HepG2 (cell line): ENCODE results near the gene COPS4.

ENCODE experiments used
- ATF1 ChIP-seq: IDR thresholded peaks from 2 replicates; pipeline ENCODE4 v1.6.1; 2016; ENCODE audit warnings: mild to moderate bottlenecking, control low read depth
- CBX2 ChIP-seq, 2 experiments: fragments of 200-600 bp in 1 of 2; sonication (generic); formaldehyde crosslinking in 1 of 2; IDR thresholded peaks; 2 replicates each; pipeline versions ENCODE4 v1.7.0 to v1.8.1; 2018 to 2022; ENCODE audit warnings: low read depth in 2 of 2, low read length in 1 of 2, mild to moderate bottlenecking in 1 of 2, missing genetic modification reagents in 1 of 2
- RBFOX2 ChIP-seq: fragments of 200-400 bp; formaldehyde crosslinking; IDR thresholded peaks from 2 replicates; pipeline ENCODE4 v1.6.1; 2017; ENCODE audit warnings: low read depth, mild to moderate bottlenecking, low read length
- TP53 ChIP-seq: sonication (generic); formaldehyde crosslinking; conservative IDR thresholded peaks from 2 replicates; pipeline ENCODE4 v1.4.0; 2020; ENCODE audit warnings: missing genetic modification reagents
- ZNF224 ChIP-seq: sonication (generic); formaldehyde crosslinking; IDR thresholded peaks from 2 replicates; pipeline ENCODE4 v1.5.0; 2020; ENCODE audit warnings: mild to moderate bottlenecking, missing genetic modification reagents
- ZNF510 ChIP-seq: sonication (generic); formaldehyde crosslinking; IDR thresholded peaks from 2 replicates; pipeline ENCODE4 v1.4.0; 2020; ENCODE audit warnings: low read depth, mild to moderate bottlenecking, missing genetic modification reagents
- ZNF558 ChIP-seq: sonication (generic); formaldehyde crosslinking; IDR thresholded peaks from 2 replicates; pipeline ENCODE4 v1.9.0; 2022; ENCODE audit warnings: mild to moderate bottlenecking, missing genetic modification reagents, borderline replicate concordance
- TF ChIP-seq, protein P1 (sequence below): sonication (generic); formaldehyde crosslinking; IDR thresholded peaks from 2 replicates; pipeline ENCODE4 v1.4.0; 2020; ENCODE audit warnings: missing genetic modification reagents
- TF ChIP-seq, protein P2 (sequence below): sonication (generic); formaldehyde crosslinking; IDR thresholded peaks from 2 replicates; pipeline ENCODE4 v1.5.0; 2020; ENCODE audit warnings: missing genetic modification reagents
- TF ChIP-seq, protein P3 (sequence below): sonication (generic); formaldehyde crosslinking; IDR thresholded peaks from 2 replicates; pipeline ENCODE4 v1.5.0; 2020; ENCODE audit warnings: mild to moderate bottlenecking, missing genetic modification reagents, moderate library complexity
- TF ChIP-seq, protein P4 (sequence below): sonication (generic); formaldehyde crosslinking; IDR thresholded peaks from 2 replicates; pipeline ENCODE4 v1.4.0; 2020; ENCODE audit warnings: mild to moderate bottlenecking, missing genetic modification reagents
- TF ChIP-seq, protein P5 (sequence below): sonication (generic); formaldehyde crosslinking; IDR thresholded peaks from 2 replicates; pipeline ENCODE4 v1.4.0; 2020; ENCODE audit warnings: missing genetic modification reagents, borderline replicate concordance

DNA sequence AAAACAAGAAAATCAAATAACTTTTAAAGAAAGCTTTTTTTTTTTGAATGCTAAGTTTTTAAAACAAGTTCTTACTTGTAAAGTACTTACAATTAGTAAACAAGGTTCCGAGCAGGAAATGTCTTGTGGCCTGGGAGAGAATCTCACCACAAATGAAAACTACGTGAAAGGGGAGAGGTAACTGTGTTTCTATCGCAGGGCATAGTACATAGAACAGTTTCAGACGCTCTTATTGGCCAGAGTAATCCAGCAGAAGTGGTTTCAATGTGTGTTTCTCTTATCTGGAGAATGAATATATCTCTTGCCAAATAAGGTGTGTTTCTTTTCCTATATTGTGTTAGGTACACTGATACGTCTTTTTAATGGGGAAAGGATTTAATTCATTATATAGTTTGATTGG, 79.6 kb downstream of the COPS4 start, which contains the start of gene PLAC8:
- TF ChIP-seq, protein P1, sequence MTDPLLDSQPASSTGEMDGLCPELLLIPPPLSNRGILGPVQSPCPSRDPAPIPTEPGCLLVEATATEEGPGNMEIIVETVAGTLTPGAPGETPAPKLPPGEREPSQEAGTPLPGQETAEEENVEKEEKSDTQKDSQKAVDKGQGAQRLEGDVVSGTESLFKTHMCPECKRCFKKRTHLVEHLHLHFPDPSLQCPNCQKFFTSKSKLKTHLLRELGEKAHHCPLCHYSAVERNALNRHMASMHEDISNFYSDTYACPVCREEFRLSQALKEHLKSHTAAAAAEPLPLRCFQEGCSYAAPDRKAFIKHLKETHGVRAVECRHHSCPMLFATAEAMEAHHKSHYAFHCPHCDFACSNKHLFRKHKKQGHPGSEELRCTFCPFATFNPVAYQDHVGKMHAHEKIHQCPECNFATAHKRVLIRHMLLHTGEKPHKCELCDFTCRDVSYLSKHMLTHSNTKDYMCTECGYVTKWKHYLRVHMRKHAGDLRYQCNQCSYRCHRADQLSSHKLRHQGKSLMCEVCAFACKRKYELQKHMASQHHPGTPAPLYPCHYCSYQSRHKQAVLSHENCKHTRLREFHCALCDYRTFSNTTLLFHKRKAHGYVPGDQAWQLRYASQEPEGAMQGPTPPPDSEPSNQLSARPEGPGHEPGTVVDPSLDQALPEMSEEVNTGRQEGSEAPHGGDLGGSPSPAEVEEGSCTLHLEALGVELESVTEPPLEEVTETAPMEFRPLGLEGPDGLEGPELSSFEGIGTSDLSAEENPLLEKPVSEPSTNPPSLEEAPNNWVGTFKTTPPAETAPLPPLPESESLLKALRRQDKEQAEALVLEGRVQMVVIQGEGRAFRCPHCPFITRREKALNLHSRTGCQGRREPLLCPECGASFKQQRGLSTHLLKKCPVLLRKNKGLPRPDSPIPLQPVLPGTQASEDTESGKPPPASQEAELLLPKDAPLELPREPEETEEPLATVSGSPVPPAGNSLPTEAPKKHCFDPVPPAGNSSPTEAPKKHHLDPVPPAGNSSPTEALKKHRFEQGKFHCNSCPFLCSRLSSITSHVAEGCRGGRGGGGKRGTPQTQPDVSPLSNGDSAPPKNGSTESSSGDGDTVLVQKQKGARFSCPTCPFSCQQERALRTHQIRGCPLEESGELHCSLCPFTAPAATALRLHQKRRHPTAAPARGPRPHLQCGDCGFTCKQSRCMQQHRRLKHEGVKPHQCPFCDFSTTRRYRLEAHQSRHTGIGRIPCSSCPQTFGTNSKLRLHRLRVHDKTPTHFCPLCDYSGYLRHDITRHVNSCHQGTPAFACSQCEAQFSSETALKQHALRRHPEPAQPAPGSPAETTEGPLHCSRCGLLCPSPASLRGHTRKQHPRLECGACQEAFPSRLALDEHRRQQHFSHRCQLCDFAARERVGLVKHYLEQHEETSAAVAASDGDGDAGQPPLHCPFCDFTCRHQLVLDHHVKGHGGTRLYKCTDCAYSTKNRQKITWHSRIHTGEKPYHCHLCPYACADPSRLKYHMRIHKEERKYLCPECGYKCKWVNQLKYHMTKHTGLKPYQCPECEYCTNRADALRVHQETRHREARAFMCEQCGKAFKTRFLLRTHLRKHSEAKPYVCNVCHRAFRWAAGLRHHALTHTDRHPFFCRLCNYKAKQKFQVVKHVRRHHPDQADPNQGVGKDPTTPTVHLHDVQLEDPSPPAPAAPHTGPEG (CRISPR knock-in tag): no peak
- no peak for TF ChIP-seq RBFOX2
- TF ChIP-seq ATF1 (CRISPR knock-in tag): no peak
- TF ChIP-seq ZNF510 (CRISPR knock-in tag): no peak
- TF ChIP-seq CBX2 (IDR thresholded peaks at IDR 0.05; ENCODE audit: low read depth, low read length): no peak
- TF ChIP-seq CBX2 (CRISPR knock-in tag; IDR thresholded peaks at IDR 0.05; ENCODE audit: low read depth): no peak
- no peak for TF ChIP-seq ZNF558 (CRISPR knock-in tag)
- TF ChIP-seq, protein P2, sequence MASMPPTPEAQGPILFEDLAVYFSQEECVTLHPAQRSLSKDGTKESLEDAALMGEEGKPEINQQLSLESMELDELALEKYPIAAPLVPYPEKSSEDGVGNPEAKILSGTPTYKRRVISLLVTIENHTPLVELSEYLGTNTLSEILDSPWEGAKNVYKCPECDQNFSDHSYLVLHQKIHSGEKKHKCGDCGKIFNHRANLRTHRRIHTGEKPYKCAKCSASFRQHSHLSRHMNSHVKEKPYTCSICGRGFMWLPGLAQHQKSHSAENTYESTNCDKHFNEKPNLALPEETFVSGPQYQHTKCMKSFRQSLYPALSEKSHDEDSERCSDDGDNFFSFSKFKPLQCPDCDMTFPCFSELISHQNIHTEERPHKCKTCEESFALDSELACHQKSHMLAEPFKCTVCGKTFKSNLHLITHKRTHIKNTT: no peak
- no peak for TF ChIP-seq TP53 (CRISPR knock-in tag)
- TF ChIP-seq, protein P3, sequence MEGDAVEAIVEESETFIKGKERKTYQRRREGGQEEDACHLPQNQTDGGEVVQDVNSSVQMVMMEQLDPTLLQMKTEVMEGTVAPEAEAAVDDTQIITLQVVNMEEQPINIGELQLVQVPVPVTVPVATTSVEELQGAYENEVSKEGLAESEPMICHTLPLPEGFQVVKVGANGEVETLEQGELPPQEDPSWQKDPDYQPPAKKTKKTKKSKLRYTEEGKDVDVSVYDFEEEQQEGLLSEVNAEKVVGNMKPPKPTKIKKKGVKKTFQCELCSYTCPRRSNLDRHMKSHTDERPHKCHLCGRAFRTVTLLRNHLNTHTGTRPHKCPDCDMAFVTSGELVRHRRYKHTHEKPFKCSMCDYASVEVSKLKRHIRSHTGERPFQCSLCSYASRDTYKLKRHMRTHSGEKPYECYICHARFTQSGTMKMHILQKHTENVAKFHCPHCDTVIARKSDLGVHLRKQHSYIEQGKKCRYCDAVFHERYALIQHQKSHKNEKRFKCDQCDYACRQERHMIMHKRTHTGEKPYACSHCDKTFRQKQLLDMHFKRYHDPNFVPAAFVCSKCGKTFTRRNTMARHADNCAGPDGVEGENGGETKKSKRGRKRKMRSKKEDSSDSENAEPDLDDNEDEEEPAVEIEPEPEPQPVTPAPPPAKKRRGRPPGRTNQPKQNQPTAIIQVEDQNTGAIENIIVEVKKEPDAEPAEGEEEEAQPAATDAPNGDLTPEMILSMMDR: no peak
- TF ChIP-seq, protein P4, sequence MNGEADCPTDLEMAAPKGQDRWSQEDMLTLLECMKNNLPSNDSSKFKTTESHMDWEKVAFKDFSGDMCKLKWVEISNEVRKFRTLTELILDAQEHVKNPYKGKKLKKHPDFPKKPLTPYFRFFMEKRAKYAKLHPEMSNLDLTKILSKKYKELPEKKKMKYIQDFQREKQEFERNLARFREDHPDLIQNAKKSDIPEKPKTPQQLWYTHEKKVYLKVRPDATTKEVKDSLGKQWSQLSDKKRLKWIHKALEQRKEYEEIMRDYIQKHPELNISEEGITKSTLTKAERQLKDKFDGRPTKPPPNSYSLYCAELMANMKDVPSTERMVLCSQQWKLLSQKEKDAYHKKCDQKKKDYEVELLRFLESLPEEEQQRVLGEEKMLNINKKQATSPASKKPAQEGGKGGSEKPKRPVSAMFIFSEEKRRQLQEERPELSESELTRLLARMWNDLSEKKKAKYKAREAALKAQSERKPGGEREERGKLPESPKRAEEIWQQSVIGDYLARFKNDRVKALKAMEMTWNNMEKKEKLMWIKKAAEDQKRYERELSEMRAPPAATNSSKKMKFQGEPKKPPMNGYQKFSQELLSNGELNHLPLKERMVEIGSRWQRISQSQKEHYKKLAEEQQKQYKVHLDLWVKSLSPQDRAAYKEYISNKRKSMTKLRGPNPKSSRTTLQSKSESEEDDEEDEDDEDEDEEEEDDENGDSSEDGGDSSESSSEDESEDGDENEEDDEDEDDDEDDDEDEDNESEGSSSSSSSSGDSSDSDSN: no peak
- TF ChIP-seq, protein P5, sequence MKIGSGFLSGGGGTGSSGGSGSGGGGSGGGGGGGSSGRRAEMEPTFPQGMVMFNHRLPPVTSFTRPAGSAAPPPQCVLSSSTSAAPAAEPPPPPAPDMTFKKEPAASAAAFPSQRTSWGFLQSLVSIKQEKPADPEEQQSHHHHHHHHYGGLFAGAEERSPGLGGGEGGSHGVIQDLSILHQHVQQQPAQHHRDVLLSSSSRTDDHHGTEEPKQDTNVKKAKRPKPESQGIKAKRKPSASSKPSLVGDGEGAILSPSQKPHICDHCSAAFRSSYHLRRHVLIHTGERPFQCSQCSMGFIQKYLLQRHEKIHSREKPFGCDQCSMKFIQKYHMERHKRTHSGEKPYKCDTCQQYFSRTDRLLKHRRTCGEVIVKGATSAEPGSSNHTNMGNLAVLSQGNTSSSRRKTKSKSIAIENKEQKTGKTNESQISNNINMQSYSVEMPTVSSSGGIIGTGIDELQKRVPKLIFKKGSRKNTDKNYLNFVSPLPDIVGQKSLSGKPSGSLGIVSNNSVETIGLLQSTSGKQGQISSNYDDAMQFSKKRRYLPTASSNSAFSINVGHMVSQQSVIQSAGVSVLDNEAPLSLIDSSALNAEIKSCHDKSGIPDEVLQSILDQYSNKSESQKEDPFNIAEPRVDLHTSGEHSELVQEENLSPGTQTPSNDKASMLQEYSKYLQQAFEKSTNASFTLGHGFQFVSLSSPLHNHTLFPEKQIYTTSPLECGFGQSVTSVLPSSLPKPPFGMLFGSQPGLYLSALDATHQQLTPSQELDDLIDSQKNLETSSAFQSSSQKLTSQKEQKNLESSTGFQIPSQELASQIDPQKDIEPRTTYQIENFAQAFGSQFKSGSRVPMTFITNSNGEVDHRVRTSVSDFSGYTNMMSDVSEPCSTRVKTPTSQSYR (CRISPR knock-in tag): no peak
- no peak for TF ChIP-seq ZNF224 (CRISPR knock-in tag)
